COLO829 (cell line): ENCODE measurements around the gene LRCH1.
"Not testable (repeated sequence)": the region's sequence is repeated elsewhere in the genome, so short reads cannot be mapped to it uniquely, and the experiment has no call there.

ENCODE experiments used
- DNase-seq: peaks from one replicate; pipeline ENCODE4 v3.0.0; 2012; ENCODE audit warnings: low spot score

Gene LRCH1, protein sequence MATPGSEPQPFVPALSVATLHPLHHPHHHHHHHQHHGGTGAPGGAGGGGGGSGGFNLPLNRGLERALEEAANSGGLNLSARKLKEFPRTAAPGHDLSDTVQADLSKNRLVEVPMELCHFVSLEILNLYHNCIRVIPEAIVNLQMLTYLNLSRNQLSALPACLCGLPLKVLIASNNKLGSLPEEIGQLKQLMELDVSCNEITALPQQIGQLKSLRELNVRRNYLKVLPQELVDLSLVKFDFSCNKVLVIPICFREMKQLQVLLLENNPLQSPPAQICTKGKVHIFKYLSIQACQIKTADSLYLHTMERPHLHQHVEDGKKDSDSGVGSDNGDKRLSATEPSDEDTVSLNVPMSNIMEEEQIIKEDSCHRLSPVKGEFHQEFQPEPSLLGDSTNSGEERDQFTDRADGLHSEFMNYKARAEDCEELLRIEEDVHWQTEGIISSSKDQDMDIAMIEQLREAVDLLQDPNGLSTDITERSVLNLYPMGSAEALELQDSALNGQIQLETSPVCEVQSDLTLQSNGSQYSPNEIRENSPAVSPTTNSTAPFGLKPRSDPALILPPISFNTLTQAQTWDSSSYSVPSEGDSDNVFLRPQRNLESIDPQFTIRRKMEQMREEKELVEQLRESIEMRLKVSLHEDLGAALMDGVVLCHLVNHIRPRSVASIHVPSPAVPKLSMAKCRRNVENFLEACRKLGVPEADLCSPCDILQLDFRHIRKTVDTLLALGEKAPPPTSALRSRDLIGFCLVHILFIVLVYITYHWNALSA

DNA sequence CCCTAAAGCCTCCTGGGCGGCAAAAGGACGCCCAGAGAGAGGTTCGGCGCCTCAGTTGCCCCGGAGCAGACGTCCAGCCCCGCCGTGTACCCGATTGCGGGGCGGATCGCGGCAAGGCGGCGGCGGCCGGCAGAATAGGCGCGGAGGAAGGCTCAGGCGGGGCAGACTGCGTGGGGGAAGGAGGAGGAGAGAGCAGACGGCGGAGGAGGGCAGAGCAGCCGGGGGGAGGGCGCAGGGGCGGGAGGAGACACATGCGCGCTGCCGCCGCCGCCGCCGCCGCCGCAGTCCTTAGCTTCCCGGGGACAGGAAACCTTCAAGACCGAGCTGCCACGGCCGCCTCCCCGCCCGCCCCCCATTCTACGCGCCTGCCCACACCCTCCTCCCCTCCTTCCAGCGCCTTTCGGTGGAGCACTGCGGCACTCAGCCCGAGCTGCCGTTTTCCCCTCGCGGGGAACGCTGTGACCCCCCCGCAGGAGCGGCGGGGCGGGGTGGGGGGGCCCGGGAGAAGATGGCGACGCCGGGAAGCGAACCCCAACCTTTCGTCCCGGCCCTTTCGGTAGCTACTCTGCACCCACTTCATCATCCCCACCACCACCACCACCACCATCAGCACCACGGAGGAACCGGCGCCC lies at the start of gene LRCH1:
TSS of gene LRCH1 (plus strand) at position 282 of the 632 bp plus-strand sequence. CDS start at position 509, 227 bp downstream.
- DNase-seq = peak; percentile 80

DNA sequence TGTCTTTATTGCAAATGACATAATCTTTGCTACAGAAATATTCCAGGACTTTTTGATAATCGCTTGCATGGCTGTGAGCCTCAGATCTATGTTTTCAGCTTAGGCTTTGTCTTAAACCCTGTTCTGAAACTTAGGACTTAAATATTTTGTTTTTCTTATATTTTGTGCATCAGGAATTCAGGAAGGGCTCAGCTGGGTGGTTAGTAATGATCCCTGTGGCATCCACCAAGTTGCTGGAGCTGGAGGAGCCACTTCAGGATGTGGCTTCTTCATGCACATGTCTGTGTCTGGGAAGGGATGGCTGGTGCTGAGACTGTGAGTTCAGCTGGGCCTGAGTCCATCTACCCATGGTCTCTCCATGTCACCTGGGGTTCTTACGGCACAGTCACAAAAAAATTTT lies 48.9 kb upstream of the LRCH1 start:
- no peak for DNase-seq

DNA sequence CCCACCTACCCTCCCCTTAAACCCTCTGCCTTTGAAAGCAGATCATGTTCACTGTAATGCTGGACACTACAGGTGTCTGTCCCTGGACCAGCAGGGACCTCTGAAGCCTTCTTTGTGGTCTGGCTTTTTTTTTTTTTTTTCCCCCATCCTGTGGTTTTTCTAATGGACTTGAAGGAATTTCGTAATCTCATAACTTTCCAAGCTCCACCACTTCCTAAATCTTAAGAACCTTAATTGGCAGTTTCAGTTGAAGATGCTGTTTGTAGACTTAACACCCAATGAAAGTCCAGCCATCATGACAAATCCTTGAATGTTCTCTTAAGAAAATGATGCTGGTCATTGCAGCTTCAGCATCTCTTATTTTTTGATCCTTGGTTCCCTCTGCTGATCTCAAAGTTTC lies 45.0 kb upstream of the LRCH1 start:
- no peak for DNase-seq

DNA sequence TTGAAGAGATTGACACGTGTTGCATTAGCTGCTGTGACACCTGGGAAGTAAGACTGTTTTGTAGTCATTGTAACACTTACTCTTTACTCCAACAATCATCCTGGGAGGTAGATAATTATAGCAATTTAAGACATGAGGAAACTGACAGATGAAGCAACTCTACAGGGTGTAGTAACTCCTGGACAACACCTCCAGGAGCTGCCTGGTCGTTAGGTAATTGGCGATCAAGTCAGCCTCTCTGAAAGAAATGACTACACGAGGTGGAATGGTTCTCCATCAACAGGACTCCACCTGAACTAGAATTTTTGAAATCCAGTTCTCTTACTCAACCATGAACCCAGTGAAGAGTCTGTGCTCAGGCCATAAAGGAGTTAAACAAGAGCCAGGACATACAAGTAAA lies 43.0 kb upstream of the LRCH1 start:
- DNase-seq = no peak

DNA sequence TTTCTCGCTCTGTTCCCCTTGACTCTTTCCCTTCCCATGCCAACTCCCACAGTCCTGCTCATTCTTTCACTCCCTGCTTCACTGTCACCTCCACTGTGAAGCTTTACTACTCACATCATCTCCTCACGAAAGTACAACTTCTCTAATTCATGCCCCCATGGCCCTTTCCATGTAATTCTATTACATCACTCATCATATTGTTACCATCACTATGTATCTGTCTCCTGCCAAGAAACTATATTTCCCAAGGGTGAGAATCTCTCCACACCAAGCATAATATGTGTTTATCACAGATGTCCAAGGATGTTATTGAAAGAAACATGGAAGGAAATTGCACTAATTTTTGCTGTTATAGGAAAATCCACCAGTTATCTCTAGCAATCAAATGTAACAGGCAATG lies 37.2 kb upstream of the LRCH1 start:
- no peak for DNase-seq

DNA sequence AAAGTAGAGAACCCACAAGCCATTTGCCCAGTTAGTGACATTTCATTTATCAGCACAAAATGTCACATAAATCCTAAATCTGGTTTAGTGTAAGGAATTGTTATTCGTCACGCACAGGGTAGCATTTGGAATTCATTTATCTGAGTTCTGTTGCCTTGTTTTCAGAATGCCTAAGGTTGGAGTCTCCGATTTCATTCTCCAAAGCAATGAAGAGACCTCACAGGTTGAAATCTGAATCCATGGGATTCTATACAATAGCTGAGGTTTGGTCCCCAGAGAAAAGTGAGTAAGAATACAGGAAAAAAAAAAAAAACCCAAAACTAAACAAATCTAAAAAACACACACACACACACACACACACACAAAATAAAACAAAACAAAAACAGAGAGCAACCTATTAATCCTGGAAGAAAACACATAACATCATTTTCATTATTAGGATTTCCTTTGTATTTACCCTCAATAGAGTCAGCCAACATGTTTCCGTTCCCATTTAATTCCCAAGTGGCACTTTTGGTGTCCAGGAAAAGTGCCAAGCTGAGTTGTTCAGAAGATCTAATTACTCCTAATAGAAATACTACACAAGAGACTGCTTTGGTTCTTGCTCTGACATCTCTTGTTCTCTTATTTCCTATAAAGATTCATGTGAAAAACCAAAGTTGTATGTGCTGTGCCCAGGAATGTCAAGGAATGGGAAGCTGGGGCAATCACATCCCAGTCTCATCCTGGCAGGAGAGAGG lies 36.2 kb upstream of the LRCH1 start:
- no peak for DNase-seq

DNA sequence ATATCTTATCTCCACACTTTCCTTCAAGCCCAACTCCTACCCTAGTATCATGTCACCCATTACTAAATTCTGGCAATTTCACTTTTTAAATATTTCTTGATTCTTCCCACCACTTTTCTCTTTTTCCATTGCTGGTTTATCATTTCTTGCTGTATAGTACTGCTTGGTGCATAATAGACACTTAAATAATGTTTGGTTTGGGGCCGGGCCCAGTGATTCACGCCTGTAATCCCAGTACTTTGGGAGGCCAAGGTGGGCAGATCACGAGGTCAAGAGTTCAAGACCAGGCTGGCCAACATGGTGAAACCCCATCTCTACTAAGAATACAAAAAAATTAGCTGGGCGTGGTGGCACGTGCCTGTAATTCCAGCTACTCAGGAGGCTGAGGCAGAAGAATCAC lies 35.2 kb upstream of the LRCH1 start:
- DNase-seq = not testable (repeated sequence)

DNA sequence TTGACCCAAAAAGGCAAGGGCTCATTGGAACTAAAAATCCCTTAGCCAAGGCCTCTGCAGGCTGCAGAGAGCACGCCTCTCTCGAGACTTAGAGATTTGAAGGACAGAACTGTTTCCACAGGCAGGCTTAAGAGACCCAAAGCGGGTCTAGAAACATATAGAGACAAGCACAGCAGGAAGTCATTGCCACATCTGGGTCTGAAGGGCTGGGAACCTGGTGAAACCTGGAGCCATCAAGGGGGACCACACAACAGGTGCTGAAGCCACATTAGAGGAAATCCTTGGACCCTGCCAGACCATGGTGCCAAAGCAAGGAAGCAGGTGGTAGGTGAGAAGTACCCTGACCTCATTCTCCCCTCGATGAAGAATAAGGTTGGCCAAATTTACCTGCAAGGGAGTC lies 33.8 kb upstream of the LRCH1 start:
- DNase-seq = no peak

DNA sequence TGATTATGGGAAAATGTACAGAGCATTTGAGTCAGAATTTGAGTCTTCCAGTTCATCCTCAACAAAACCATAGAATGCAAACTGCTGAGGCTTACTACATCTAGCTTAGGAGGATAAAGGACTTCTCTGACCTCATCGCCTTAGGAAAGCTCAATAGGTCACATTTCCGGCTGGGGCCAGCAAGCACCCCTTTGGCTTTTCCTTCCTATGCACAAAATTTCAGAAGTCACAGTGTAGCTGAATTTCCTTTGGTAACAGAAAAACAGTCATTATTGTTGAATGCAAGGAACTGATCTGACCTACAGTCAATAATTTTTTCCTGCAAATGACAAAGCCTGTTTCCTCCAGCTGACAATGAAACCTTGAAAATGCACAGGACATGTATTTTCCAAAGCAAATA lies 32.8 kb upstream of the LRCH1 start:
- DNase-seq = no peak

DNA sequence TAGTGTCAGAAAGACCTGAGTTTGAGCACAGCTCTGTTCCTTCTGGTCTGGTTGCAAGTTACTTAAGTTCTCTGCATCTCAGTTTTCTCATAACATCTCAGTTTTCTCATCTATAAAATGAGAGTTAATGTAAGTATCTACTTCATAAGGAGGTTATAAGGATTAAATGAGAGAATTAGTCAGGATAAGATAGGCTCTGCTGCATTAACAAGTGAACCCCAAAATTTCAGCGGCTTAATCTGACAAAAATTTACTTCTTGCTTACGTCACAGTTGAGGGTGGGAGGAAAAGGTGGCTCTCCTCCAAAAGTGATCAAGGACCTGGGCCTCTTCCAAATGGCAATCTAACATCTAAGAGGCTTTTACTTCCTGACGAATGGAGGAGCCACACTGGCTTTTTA lies 31.5 kb upstream of the LRCH1 start:
- DNase-seq = no peak

DNA sequence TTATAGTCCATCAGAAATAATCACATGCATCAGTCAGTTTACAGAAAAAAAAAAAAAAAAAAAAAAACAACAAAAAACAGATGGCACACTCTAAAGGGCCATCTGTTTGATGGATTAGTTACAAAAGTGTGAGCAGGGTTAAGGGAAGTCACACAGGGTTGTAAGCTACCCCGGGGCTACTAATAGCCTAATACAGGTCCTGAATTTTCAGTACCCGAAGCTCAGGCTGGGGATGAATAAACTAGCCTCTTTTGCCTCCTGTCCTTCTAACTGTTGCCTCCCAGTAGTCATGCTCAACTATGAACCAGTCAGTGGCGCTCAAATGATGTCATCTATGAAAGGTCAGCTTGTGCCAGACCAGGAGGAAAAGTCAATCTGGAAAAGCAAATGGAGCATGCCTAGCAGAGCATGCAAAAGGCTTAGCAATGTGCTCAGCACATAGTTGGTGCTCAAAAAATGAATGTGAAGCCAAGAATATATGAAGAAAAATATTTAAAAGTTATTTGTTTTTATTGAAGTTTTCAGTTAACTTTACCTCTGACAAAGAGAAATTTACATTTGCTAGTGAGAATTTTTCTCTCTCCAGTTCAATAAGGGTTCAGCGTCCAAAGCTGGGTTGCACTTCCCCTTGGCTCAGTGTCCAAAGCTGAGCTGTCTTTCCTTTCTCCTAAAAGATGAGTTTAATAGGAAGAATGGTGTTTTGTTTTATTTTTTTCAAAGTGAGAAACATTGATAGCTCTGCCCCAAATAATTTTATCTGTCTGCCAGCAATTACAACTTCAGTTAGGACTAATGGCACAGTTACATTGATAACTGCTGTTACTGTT lies 30.8 kb upstream of the LRCH1 start:
- no peak for DNase-seq

DNA sequence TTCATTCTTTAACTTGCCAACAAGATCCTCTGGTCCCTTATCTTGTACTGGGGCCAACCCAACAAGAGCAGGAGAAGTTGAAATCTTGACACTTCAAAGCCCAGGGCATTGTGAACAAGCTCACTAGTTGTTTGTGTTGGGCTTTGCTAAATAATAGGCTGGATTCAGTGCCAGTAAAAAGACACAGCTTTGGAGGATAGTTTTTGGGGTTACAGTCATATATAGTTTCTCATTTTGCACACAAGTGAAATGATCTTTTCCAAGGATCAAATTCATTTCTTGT lies 30.3 kb upstream of the LRCH1 start:
- DNase-seq = no peak

DNA sequence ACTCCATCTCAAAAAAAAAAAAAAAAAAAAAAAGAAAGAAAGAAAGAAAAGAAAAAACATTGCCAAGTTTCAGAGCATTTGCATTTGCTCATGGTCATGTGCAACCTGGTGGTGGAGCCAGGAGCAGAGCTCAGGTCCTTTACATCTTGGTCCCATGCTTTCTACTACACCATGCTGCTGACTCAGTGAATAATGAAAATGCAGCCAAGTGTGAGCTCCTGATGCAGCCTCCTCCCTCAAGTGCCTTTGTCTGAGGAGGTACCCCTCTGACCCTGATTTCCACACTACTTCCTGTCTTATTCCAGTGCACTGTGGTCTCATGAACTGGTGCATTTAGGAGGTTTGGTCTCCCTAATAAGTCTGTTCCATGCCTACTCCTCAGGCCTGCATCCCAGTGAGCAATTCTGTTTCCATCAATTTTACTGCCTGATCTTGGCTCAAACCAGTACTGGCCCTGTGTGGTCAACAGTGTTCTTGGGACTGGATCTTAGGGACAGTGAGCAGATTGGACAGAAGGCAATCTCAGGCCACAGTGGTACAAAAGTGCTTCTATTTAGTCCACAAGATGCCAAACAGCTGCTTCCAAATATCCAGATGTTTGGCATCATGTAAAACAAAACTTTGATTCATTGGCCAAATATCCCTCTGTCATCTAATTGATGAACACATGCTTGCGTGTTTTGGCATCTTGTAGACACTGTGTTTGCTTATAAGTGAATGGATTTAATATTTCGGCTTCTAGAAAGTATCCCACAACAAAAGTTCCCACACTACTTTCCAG lies 28.8 kb upstream of the LRCH1 start:
- DNase-seq = no peak

DNA sequence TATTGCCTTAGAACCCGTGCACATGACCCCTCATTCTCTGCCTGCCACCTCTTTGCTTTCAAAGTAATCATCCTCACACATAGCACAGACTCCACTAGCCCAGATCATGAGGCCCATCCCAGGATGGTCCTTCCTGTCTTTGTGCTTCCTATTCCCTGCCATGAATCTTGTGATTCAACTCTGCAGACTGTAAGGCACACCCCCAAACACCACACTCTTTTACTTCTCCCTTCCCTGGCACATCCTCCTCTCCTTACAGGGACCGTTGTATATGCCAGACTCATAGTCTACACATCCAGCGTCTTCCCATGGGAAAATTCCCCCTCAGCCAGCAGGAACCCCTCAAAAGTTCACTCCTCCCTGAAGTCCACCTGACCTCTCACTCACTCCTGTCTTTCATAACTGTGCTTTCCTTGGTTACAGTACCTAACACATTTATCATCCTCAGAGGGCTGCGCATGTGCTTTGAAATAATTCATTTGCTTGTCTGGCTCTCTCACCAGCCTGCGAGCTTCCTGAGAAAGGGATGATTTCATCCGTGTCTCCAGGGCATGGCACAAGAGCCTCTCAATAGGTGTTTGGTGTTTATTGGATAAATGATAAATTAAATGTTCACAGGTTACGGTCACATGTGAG lies 26.8 kb upstream of the LRCH1 start:
- DNase-seq = no peak

DNA sequence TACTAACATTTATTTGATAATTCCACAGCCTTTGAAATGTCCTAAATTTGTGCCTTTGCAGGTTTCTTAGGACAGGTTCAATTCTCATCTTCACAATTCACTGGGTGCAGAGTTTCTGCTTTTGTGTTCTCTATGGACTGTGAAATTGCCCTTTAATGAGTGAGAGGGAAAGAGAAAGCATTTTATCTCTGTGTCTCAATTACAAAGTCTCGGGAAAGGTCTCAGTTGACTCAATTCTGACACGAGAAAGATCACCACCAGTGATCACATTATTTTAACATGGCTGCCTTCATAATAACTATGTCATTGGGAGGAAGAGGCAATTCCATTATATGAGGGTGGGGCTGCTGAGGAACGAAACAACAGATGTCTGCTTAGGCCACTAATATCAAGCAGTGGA lies 26.2 kb upstream of the LRCH1 start:
- no peak for DNase-seq

DNA sequence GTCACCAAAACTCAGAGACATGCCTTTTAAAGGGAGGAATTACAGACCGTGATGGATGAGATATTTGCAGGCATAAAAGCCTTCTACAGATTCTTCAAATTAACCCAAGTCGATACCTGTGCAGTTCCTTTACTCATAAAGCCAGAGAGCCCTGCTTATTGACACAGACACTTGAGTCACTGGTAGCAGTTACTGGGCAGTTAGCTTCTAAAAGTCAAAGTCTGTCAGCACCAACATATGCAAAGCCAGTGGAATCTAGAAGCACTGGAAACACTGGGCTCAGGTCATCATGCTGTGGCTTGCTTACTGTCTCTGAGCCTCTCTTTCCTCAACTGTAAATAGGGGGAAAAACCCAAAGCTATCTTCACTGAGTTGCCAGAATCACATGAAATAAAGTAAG lies 25.7 kb upstream of the LRCH1 start:
- DNase-seq = no peak

DNA sequence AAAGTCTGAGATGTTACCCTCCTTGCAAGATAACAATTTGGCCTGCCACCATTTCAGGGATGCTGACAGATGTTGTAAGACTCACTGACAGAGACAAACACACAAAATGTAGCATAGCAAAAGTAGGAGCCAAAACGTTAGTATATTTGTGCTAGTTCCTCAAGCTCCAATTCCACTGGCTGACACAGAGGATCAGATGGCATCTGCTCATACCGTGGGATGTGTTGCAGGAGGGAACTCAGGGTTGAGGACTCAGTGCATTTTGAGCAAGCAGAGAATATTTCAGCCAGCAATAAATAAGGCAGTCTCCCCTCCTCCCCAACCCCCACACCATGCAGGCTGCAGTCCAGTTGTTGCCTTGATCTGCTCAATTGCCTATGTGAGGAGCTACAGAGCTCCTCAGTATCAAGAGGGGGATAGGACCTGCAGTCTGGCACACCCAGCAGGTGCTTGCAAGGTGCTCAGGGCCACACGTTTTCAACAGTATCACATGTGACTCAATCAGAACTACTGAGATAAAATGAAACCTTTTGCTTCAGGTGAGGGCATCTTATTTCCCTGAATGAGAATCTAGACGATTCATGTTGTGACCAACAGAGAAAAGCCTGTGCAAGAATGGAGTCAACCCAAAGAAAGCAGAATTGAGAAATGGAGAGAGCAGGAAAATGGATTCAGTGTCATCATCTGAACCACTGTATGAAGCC lies 23.6 kb upstream of the LRCH1 start:
- DNase-seq = no peak

DNA sequence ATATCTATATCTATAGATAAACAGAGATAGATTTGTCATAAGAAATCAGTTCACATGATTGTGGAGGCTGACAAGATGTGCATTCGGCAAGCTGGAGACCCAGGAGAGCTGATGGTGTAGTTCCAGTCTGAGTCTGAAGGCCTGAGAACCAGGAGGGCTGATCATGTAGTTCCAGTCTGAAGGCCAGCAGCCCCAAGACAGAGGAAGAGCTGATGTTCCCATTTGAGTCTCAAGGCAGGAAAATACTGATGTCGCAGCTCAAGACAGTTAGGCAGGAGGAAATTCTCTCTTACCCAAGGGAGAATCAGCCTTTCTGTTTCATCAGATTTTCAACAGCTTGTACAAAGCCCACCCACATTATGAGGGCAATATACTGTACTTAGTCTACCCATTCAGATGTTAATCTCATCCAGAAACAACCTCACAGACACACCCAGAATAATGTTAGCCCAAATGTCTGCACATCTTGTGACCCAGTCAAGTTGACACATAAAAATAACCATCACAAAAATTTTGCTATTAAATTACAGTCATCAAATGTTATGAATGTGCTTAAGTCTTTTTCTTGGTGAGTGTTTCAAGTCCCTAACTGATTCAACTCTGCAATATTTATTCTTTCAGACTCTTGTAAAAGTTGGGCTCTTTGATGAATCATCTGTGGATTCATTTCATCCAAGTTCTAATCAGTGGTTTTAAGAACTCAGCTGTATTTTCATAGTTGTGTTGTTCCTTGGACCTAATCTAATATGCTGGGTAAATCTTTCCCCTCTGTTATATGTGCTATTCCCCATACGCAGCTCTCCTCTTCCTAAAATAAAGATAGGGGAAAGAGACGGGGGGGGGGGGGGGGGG lies 22.7 kb upstream of the LRCH1 start:
- peak; percentile 52 for DNase-seq

DNA sequence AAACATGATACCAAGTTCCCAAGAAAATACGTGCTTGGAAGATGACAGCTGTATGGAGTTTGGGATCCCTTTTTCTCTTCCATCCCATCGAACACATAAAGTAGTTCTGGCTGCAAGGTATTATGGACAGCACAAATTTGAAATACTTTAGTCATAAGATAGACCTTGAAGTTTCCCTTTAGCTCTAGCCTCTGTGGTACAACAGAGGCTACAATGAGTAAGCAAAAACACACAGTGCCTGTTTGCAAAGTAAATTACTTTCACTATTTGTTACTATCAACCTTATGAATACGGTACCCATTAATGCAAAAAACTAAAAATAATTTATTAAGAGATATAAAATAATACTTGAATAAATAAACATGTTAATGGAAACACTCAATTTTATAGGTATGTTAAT lies 21.0 kb upstream of the LRCH1 start:
- no peak for DNase-seq
